Lower leg skin (tissue), 4 donors: ENCODE results near the gene RTN4IP1. TPM values are rescaled to one million over a fixed set of nuclear protein-coding genes. Genes with fewer than 3 reads are reported as not detected.

Experiments
- DNase-seq, 2 donors: peaks; one replicate each; pipeline ENCODE4 v3.0.0-alpha.2; 2019; ENCODE audit warnings: low spot score in 2 of 2
- H3K4me3 ChIP-seq: fragments of 200-600 bp; sonication (generic); 2 replicates; pipeline ENCODE4 v1.5.1; 2017; ENCODE audit warnings: mild to moderate bottlenecking, low read depth; ENCODE audit not compliant: poor library complexity, severe bottlenecking
- POLR2A ChIP-seq, 2 donors: fragments of 450-650 bp; IDR thresholded peaks; one replicate each; pipeline ENCODE4 v1.6.1; 2016 to 2017; ENCODE audit warnings: antibody characterized with exemption in 2 of 2, mild to moderate bottlenecking in 1 of 2, moderate library complexity in 1 of 2
- WGBS, 2 donors: methylation state at CpG; one replicate each; pipeline ENCODE4 v1.1.5; 2018; 5-methylcytosine and 5-hydroxymethylcytosine counted together
- intact Hi-C: fragments of 100-400 bp; cut with DNase I; formaldehyde crosslinking; loops from one replicate; pipeline ENCODE4 v1.15.0; 2023; ENCODE audit warnings: low total_unique reads
- total RNA-seq, 4 donors: library from RNA; depleted of rRNA; stranded (reverse); fragments of >200 nt; gene quantifications; one replicate each; pipeline ENCODE4 v1.1.0, GENCODE V29; 2016
- TF ChIP-seq, protein P1 (sequence below), 3 donors: fragments of 450-650 bp; IDR thresholded peaks; one replicate each; pipeline ENCODE4 v1.5.1; 2016; ENCODE audit warnings: antibody characterized with exemption in 3 of 3, mild to moderate bottlenecking in 3 of 3, moderate library complexity in 2 of 3

Gene RTN4IP1
- total RNA-seq, 4 donors from 2014 or later: 0.80 to 4.1 (median 2.5) TPM

DNA sequence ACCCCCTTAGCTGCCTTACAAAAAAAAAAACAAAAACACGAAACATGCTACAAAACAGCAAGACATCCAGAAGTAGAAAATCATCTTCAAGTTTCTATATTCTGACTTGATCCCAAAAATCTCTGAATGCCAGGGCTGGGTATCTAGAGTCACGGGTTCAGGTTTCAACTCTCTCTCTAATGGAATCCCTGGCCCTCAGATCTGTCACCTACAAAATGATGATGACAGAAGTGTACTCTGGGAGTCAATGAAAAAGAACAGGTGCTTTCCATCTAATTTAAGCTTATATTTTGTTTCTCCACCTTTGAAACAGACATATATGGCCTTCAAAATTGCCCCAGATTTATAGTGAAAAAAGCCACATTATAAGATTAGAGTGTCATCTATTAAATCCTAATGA is 18.3 kb downstream of the RTN4IP1 start:
- no peak for TF ChIP-seq POLR2A (IDR thresholded peaks at IDR 0.05)
- TF ChIP-seq, protein P1, sequence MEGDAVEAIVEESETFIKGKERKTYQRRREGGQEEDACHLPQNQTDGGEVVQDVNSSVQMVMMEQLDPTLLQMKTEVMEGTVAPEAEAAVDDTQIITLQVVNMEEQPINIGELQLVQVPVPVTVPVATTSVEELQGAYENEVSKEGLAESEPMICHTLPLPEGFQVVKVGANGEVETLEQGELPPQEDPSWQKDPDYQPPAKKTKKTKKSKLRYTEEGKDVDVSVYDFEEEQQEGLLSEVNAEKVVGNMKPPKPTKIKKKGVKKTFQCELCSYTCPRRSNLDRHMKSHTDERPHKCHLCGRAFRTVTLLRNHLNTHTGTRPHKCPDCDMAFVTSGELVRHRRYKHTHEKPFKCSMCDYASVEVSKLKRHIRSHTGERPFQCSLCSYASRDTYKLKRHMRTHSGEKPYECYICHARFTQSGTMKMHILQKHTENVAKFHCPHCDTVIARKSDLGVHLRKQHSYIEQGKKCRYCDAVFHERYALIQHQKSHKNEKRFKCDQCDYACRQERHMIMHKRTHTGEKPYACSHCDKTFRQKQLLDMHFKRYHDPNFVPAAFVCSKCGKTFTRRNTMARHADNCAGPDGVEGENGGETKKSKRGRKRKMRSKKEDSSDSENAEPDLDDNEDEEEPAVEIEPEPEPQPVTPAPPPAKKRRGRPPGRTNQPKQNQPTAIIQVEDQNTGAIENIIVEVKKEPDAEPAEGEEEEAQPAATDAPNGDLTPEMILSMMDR (IDR thresholded peaks at IDR 0.05): no peak
- no peak overlapping the region for H3K4me3 ChIP-seq
- WGBS, 2 donors: 87 to 100% methylated on average over 2 of the region's 2 CpGs
- intact Hi-C loops: loop anchor here (10.0 kb wide), 2 partner anchors 364 to 1584 kb away; partner anchors contain the start of gene CD24
- no peak for DNase-seq

- no peak overlapping the region for H3K4me3 ChIP-seq
- intact Hi-C loops: loop anchor here (10.0 kb wide), 2 partner anchors 365 to 1585 kb away; partner anchors contain the start of gene CD24
- TF ChIP-seq, protein P1 (IDR thresholded peaks at IDR 0.05): no peak
- no peak for TF ChIP-seq POLR2A (IDR thresholded peaks at IDR 0.05)
- DNase-seq: no peak
- WGBS, 2 donors: 67 to 75% methylated on average over 6 of the region's 6 CpGs
These were observed 19.6 kb downstream of the RTN4IP1 start for GRCh38 chr6:106609699-106610098.

DNA sequence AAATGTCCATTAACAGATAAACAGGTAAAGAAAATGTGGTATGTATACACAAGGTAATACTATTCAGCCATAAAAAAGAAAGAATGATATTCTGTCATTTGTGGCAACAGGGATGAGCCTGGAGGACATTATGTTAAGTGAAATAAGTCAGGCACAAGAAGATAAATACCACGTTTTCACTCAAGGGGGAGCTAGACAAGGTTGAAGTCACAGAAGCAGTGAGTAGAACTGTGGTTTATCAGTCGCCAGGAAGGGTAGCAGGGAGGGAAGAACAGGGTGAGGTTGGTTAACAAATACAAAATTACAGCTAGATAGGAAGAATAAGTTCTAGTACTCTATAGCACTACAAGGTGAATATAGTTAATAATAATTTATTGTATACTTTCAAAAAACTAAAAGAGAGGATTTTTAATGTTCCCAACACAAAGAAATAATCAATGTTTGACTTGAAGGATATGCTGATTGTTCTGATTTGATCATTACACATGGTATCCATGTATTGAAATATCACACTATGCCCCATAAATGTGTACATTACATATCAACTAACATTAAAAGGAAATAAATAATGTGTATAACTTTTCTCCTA is 21.1 kb downstream of the RTN4IP1 start:
- intact Hi-C loops: no loop called here
- 6 to 12% methylated on average over 2 of the region's 2 CpGs for WGBS, 2 donors
- TF ChIP-seq, protein P1 (IDR thresholded peaks at IDR 0.05): no peak
- no peak for TF ChIP-seq POLR2A (IDR thresholded peaks at IDR 0.05)
- no peak overlapping the region for H3K4me3 ChIP-seq
- no peak for DNase-seq

- TF ChIP-seq, protein P1 (IDR thresholded peaks at IDR 0.05): no peak
- no peak for TF ChIP-seq POLR2A (IDR thresholded peaks at IDR 0.05)
- no peak overlapping the region for H3K4me3 ChIP-seq
- intact Hi-C loops: no loop called here
- 96 to 98% methylated on average over 2 of the region's 2 CpGs for WGBS, 2 donors
- DNase-seq: no peak
These were observed 29.0 kb downstream of the RTN4IP1 start for GRCh38 chr6:106600329-106600728.

DNA sequence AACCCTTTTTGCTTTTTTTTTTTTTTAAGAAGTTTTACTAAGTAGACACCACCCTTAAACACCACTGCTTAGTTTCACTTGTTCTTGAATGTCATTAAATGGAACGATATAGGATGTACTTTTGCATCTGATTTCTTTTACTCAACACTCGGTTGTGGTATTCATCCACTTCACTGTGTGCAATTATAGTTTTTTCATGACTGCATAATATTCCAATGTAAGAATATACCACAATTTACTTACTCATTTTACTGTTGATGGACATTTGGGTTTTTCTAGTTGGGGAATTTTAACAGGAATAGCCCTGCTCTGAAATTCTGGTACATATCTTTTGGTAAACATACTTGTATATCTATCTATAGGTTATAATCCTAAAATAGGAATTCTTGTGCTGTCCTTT is 29.9 kb downstream of the RTN4IP1 start:
- WGBS, 2 donors: 45 to 48% methylated on average over 2 of the region's 2 CpGs
- intact Hi-C loops: no loop called here
- no peak overlapping the region for H3K4me3 ChIP-seq
- DNase-seq: no peak
- no peak for TF ChIP-seq POLR2A (IDR thresholded peaks at IDR 0.05)
- TF ChIP-seq, protein P1 (IDR thresholded peaks at IDR 0.05): no peak
